Measurements from ENCODE around the gene SLIT1. TPM values are rescaled to one million over a fixed set of nuclear protein-coding genes. Genes with fewer than 3 reads are reported as not detected.
"Not testable (repeated sequence)": the region's sequence is repeated elsewhere in the genome, so short reads cannot be mapped to it uniquely, and the experiment has no call there.

The SLIT1 gene
- total RNA-seq, 1 experiment from 2014 or later, result not detected

- DNase-seq (ENCODE audit: low read depth), result not testable (repeated sequence)
Observed at GRCh38 chr10:97082575-97082974, 103.2 kb downstream of the SLIT1 start.

GRCh38 chr10:97081621-97082235 lies 104.0 kb downstream of the SLIT1 start:
- peak; percentile 47 for DNase-seq (ENCODE audit: low read depth)

GRCh38 chr10:97080051-97080776 lies 105.5 kb downstream of the SLIT1 start:
- DNase-seq (ENCODE audit: low read depth), result no peak

- DNase-seq (ENCODE audit: low read depth), result no peak
Observed at GRCh38 chr10:97079448-97079847, 106.3 kb downstream of the SLIT1 start.

- DNase-seq (ENCODE audit: low read depth), result no peak
Observed at GRCh38 chr10:97078938-97079445, 106.8 kb downstream of the SLIT1 start.

- DNase-seq (ENCODE audit: low read depth), result no peak
Observed at GRCh38 chr10:97078261-97078937, 107.4 kb downstream of the SLIT1 start.

GRCh38 chr10:97076781-97077180 lies 109.0 kb downstream of the SLIT1 start:
- no peak for DNase-seq (ENCODE audit: low read depth)

GRCh38 chr10:97075961-97076525 lies 109.7 kb downstream of the SLIT1 start:
- peak; percentile 37 for DNase-seq (ENCODE audit: low read depth)

GRCh38 chr10:97075421-97075820 lies 110.3 kb downstream of the SLIT1 start:
- DNase-seq (ENCODE audit: low read depth), result no peak

GRCh38 chr10:97074256-97075145 lies 111.3 kb downstream of the SLIT1 start:
- no peak for DNase-seq (ENCODE audit: low read depth)

- peak; percentile 70 for DNase-seq (ENCODE audit: low read depth)
Observed at GRCh38 chr10:97072851-97073665, 112.7 kb downstream of the SLIT1 start.

GRCh38 chr10:97071496-97071895 lies 114.3 kb downstream of the SLIT1 start:
- no peak for DNase-seq (ENCODE audit: low read depth)

GRCh38 chr10:97069576-97070362 lies 116.0 kb downstream of the SLIT1 start:
- DNase-seq (ENCODE audit: low read depth), result peak; percentile 55

- DNase-seq (ENCODE audit: low read depth), result no peak
Observed at GRCh38 chr10:97069026-97069425, 116.7 kb downstream of the SLIT1 start.

- no peak for DNase-seq (ENCODE audit: low read depth)
Observed at GRCh38 chr10:97067716-97068391, 117.9 kb downstream of the SLIT1 start.

- no peak for DNase-seq (ENCODE audit: low read depth)
Observed at GRCh38 chr10:97066877-97067555, 118.7 kb downstream of the SLIT1 start.

GRCh38 chr10:97065686-97066660 lies 119.8 kb downstream of the SLIT1 start:
- DNase-seq (ENCODE audit: low read depth), result no peak
